HUES6 (cell line): ENCODE measurements around the gene SLC66A1.
"Not testable (repeated sequence)": the region's sequence is repeated elsewhere in the genome, so short reads cannot be mapped to it uniquely, and the experiment has no call there.

Experiments
- H3K27ac ChIP-seq: 2 replicates; pipeline ENCODE4 v1.7.0; 2013; ENCODE audit warnings: low read depth, mild to moderate bottlenecking, low read length, inconsistent platforms
- H3K27me3 ChIP-seq: 2 replicates; pipeline ENCODE4 v1.6.1; 2013; ENCODE audit warnings: low read length; ENCODE audit not compliant: control insufficient read depth, insufficient read depth
- H3K36me3 ChIP-seq: 2 replicates; pipeline ENCODE4 v1.6.1; 2013; ENCODE audit warnings: low read length; ENCODE audit not compliant: control insufficient read depth, insufficient read depth
- H3K4me1 ChIP-seq: 2 replicates; pipeline ENCODE4 v1.6.1; 2013; ENCODE audit warnings: low read length; ENCODE audit not compliant: control insufficient read depth, insufficient read depth
- H3K4me3 ChIP-seq: 2 replicates; pipeline ENCODE4 v1.5.1; 2013; ENCODE audit warnings: low read depth, low read length
- H3K9ac ChIP-seq: one replicate; pipeline ENCODE4 v1.6.1; 2013; ENCODE audit warnings: mild to moderate bottlenecking, low read length
- H3K9me3 ChIP-seq: 2 replicates; pipeline ENCODE4 v1.6.1; 2013; ENCODE audit warnings: low read depth, low read length; ENCODE audit not compliant: control insufficient read depth, insufficient read depth

Gene SLC66A1

DNA sequence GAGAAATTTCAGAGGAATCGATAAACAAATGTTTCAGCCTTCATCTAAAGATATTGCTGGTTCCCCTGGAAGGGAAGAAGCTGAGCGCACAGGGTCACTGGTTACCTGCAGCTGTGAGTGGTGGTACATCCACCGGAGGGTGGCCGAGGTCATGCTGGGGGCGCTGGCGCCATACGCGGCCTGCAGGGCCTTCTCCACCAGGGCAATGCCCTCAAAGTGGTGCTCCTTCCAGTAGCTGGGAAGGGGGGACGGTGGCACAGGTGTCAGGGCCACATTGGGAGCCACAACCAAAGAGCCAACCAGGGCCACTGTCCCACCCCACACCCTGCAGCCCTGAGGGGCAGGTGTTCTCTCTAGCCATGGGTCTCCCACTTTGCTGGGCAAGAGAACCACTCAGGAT is 28.2 kb upstream of the SLC66A1 start:
- Histone ChIP-seq H3K4me3 (no peak overlapping the region), H3K9ac (no peak overlapping the region), H3K36me3 (peaks cover 4% of the 10 kb centered on the region; the same call in 1 of the 2 replicates), H3K9me3 (no peaks in the 10 kb centered on the region), H3K4me1 (no peaks in the 10 kb centered on the region), H3K27ac (no peak overlapping the region), H3K27me3 (peaks cover 13% of the 10 kb centered on the region; the same call in 1 of the 2 replicates)

DNA sequence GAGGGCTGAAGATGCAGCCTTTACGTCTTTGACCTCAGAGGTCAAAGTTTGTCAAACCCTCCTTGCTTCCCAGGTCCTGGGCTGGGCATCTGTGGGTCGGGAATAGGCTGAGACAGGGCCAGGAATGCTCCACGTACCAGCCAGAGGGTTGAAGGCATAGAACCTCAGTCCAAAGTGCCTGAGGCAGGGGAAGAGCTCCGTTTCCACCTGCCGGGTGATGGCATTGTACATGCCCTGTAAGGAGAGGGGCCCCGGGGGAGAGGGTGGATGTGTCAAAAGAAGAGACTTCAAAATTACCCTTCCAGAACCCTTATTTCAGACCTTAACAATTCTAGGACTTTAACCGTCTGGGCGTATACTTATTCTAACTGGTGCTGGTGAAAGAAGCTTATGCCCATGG is 27.2 kb upstream of the SLC66A1 start:
- H3K27ac ChIP-seq: no peak overlapping the region
- no peaks in the 10 kb centered on the region for H3K4me1 ChIP-seq
- H3K27me3 ChIP-seq: peaks cover 23% of the 10 kb centered on the region
- H3K36me3 ChIP-seq: peaks cover 4% of the 10 kb centered on the region; the same call in 1 of the 2 replicates
- no peak overlapping the region for H3K9ac ChIP-seq
- H3K4me3 ChIP-seq: no peak overlapping the region
- no peaks in the 10 kb centered on the region for H3K9me3 ChIP-seq

DNA sequence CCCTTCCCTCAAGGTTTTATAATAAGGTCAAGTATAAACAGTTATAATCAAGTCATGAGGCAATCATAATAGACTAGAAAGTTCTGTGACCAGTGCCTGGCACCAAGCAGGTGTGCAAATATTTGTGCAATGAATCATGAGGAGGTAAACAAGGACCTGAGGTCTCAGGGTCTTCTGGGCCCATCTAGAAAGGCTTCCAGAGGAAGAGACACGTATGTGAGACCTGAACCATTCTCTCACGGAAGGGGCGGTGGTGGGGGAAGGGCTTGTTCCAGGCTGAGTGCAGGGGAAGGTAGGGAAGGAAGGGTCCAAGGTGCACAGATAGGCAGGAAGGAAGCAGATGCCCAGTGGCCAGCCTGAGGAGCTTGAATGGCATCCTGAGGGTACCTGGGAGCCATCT is 26.8 kb upstream of the SLC66A1 start:
- H3K9me3 ChIP-seq, H3K4me3 ChIP-seq, H3K9ac ChIP-seq, H3K27ac ChIP-seq, H3K36me3 ChIP-seq, H3K4me1 ChIP-seq: not testable (repeated sequence)
- peaks cover 27% of the 10 kb centered on the region for H3K27me3 ChIP-seq

DNA sequence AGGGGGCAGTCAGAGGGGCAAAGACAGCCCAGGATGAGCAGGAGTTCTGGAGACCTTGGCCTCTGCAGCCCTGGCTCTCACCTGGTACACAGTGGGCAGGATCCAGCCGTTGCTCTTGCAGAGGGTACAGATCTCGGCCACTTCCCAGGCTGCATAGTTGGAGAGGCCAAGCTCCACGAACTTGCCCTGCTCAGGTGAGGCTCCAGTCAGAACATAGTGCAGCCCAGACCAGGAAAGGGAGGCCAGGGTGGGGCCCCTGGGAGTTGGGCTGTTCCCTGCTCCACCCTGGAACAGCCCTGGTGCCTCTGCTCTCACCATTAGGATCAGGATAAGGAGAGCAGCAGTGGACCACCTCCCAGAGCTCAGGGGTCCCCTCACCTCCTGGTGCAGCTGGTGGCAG is 26.3 kb upstream of the SLC66A1 start:
- H3K4me3 ChIP-seq, H3K9ac ChIP-seq, H3K4me1 ChIP-seq, H3K27ac ChIP-seq, H3K9me3 ChIP-seq, H3K36me3 ChIP-seq: not testable (repeated sequence)
- peaks cover 27% of the 10 kb centered on the region for H3K27me3 ChIP-seq

- Histone ChIP-seq H3K27me3 (peaks cover 27% of the 10 kb centered on the region), H3K4me1 (no peaks in the 10 kb centered on the region), H3K9me3 (peaks cover 6% of the 10 kb centered on the region; the same call in 1 of the 2 replicates), H3K36me3 (no peaks in the 10 kb centered on the region), H3K4me3 (no peak overlapping the region), H3K9ac (no peak overlapping the region), H3K27ac (no peak overlapping the region)
These were observed 24.5 kb upstream of the SLC66A1 start for GRCh38 chr1:19287436-19288185.

- H3K4me3 ChIP-seq: peak within 1 kb of the TSS; percentile 57
- peaks cover 27% of the 10 kb centered on the region for H3K27me3 ChIP-seq
- H3K9me3 ChIP-seq, H3K9ac ChIP-seq, H3K4me1 ChIP-seq, H3K27ac ChIP-seq, H3K36me3 ChIP-seq: not testable (repeated sequence)
These were observed 23.5 kb upstream of the SLC66A1 start, which contains the start of gene AKR7A3 for GRCh38 chr1:19288324-19289241. Gene AKR7A3 (minus strand): TSS chr1:19288770. CDS start chr1:19288709, 61 bp downstream.

DNA sequence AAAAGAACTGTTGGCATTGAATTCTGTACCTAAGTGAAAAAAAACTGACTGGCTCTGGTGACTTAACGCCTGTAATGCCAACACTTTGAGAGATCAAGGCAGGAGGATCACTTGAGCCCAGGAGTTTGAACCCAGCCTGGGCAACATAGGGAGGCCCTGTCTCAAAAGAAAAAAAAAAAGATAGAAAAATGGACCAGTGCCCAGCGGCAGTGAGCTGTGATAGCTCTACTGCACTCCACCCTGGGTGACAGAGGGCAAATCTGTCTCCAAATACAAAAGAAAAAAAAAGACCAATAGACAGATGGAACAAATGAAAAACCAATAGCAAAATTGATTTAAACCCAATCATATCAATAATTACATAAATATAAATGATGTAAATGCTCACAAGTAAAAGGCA is 22.9 kb upstream of the SLC66A1 start:
- Histone ChIP-seq H3K4me3 (peak overlapping the region; percentile 57), H3K4me1 (no peaks in the 10 kb centered on the region), H3K27ac (no peak overlapping the region), H3K27me3 (peaks cover 27% of the 10 kb centered on the region), H3K36me3 (no peaks in the 10 kb centered on the region; the same call in 1 of the 2 replicates), H3K9ac (no peak overlapping the region), H3K9me3 (peaks cover 13% of the 10 kb centered on the region)

- Histone ChIP-seq H3K9me3 (peaks cover 39% of the 10 kb centered on the region), H3K36me3 (peaks cover 3% of the 10 kb centered on the region; the same call in 1 of the 2 replicates), H3K27ac (no peak overlapping the region), H3K9ac (no peak overlapping the region), H3K27me3 (peaks cover 7% of the 10 kb centered on the region; the same call in 1 of the 2 replicates), H3K4me3 (no peak overlapping the region), H3K4me1 (no peaks in the 10 kb centered on the region)
These were observed 17.5 kb upstream of the SLC66A1 start for GRCh38 chr1:19294638-19295037.

GRCh38 chr1:19300211-19300610 is 11.9 kb upstream of the SLC66A1 start:
- H3K4me1 ChIP-seq: no peaks in the 10 kb centered on the region
- H3K9ac ChIP-seq: no peak overlapping the region
- no peaks in the 10 kb centered on the region for H3K27me3 ChIP-seq
- no peak overlapping the region for H3K4me3 ChIP-seq
- H3K27ac ChIP-seq: no peak overlapping the region
- H3K36me3 ChIP-seq: peaks cover 32% of the 10 kb centered on the region
- H3K9me3 ChIP-seq: peaks cover 16% of the 10 kb centered on the region

- H3K9me3 ChIP-seq, H3K27me3 ChIP-seq, H3K9ac ChIP-seq, H3K4me1 ChIP-seq, H3K4me3 ChIP-seq, H3K27ac ChIP-seq: not testable (repeated sequence)
- peaks cover 66% of the 10 kb centered on the region for H3K36me3 ChIP-seq
These were observed 8.0 kb upstream of the SLC66A1 start for GRCh38 chr1:19304081-19304480.

DNA sequence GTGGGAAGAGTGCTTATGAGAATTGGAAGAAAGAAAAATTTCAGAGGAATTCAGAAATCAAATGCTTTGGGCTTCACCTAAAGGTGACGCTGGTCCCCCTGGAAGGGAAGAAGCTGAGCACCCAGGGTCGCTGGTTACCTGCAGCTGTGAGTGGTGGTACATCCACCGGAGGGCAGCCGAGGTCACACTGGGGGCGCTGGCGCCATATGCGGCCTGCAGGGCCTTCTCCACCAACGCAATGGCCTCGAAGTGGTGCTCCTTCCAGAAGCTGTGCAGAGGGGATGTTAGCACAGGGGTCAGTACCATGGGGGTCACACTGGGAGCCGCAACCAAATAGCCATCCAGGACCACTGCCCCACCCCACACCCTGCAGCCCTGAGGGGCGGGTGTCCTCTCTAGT is 6.2 kb upstream of the SLC66A1 start:
- peaks cover 66% of the 10 kb centered on the region for H3K36me3 ChIP-seq
- no peak overlapping the region for H3K4me3 ChIP-seq
- no peak overlapping the region for H3K27ac ChIP-seq
- no peak overlapping the region for H3K9ac ChIP-seq
- H3K4me1 ChIP-seq: peaks cover 4% of the 10 kb centered on the region; the same call in 1 of the 2 replicates
- no peaks in the 10 kb centered on the region for H3K27me3 ChIP-seq
- H3K9me3 ChIP-seq: no peaks in the 10 kb centered on the region
